Epithelial cell of proximal tubule (primary cell): ENCODE measurements around the gene CCDC83. TPM values are rescaled to one million over a fixed set of nuclear protein-coding genes. Genes with fewer than 3 reads are reported as not detected.

ENCODE experiments used
- DNase-seq: peaks from one replicate; pipeline ENCODE4 v3.0.0-alpha.2; 2011; ENCODE audit warnings: low read depth
- H3K4me3 ChIP-seq: 2 replicates; pipeline ENCODE4 v1.5.1; 2011; ENCODE audit warnings: low read depth, mild to moderate bottlenecking, low read length
- total RNA-seq: library from RNA; depleted of rRNA; stranded (reverse); fragments of >200 nt; gene quantifications from 2 replicates; pipeline ENCODE4 v1.2.3, GENCODE V29; 2015
- TF ChIP-seq, protein P1 (sequence below): conservative IDR thresholded peaks from 2 replicates; pipeline ENCODE4 v1.5.1; 2012; ENCODE audit warnings: low read depth, mild to moderate bottlenecking, low read length

Gene CCDC83
- total RNA-seq, 1 donor from 2014 or later: not detected

DNA sequence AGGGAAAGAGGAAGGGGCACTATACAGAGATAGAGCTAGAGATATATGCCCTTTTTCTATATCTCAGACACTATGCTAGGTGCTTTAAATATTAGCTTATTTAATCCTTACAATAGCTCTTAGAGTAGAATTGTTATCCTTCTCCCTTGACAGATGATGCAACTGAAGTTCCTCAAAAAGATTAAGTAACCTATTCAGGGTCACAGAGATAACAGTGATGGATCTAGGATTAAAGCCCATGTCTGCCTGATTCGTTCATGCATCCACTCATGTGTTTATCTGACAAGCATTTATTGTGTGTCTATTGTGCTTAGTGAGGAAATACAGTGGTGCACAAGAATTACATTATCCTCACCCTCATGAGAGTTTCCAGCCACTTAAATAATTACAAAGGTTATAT is 8.7 kb downstream of the CCDC83 start:
- H3K4me3 ChIP-seq: no peak overlapping the region
- DNase-seq: no peak
- TF ChIP-seq, protein P1, sequence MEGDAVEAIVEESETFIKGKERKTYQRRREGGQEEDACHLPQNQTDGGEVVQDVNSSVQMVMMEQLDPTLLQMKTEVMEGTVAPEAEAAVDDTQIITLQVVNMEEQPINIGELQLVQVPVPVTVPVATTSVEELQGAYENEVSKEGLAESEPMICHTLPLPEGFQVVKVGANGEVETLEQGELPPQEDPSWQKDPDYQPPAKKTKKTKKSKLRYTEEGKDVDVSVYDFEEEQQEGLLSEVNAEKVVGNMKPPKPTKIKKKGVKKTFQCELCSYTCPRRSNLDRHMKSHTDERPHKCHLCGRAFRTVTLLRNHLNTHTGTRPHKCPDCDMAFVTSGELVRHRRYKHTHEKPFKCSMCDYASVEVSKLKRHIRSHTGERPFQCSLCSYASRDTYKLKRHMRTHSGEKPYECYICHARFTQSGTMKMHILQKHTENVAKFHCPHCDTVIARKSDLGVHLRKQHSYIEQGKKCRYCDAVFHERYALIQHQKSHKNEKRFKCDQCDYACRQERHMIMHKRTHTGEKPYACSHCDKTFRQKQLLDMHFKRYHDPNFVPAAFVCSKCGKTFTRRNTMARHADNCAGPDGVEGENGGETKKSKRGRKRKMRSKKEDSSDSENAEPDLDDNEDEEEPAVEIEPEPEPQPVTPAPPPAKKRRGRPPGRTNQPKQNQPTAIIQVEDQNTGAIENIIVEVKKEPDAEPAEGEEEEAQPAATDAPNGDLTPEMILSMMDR: no peak

DNA sequence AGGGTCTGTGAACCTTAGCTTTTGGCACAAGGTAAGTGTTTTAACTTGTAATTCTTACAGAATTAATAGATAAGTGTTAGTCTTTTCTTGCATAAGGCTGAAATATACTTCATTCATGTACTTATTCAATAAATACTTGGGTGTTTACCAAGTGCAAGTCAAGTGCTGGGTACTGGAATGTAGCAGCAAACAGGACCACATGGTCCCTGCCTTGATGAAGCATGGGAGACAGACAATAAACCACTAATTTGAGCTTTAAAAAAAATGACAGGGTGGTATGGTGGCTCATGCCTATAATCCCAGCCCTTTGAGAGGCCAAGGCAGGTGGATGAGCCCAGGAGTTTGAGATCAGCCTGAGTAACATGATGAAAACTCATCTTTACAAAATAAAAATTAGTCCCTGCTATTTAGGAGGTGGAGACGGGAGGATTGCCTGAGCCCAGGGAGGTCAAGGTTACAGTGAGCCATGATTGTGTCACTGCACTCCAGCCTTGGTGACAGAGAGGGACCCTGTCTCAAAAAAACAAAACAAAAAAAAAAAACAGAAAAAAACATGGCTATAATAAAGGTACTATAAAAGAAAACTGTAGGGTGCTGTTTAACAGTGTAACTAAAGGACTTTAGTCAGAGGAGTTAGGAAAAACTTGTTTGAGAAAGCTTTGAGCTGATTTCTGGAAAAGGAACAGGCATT is 11.1 kb downstream of the CCDC83 start:
- no peak for DNase-seq
- no peak overlapping the region for H3K4me3 ChIP-seq
- TF ChIP-seq, protein P1: no peak

DNA sequence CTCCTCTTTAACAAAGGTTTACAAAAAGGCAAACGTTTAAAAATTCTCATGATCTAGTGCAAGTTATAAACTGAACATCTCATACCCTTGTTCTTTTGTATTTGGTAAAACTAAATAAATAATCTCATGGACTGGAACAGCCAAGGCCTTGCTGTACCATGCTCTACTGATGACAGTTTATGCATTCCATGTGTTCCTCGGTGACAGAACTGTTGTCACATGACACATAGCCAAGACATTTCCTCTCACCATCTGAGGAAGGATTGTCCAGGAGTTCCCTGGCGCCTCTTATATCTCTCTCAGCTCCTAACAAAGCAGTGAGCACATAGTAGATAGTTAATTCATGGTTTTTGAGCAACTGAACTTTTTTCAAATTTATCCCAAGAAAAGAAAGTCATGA is 12.6 kb downstream of the CCDC83 start:
- DNase-seq: no peak
- no peak overlapping the region for H3K4me3 ChIP-seq
- TF ChIP-seq, protein P1: no peak

DNA sequence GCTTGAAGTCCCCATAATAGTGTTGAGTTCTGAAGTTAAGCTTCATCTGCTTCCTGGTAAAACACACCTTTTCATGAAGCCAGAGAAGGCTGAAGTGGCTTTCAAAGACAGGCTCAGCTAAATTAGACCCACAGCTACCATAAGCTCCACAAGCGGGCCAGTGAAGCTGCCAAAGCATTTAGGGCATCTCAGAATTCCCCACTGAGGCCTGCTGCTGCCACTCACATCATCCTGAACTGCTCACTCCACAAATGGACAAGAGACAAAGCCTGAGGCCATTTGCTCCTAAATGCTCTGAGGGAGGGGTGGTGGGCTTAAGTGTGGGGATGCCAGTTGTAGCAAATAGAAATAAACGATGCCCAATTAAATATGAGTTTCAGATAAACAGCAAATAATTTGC is 14.6 kb downstream of the CCDC83 start:
- TF ChIP-seq, protein P1: no peak
- no peak overlapping the region for H3K4me3 ChIP-seq
- no peak for DNase-seq

DNA sequence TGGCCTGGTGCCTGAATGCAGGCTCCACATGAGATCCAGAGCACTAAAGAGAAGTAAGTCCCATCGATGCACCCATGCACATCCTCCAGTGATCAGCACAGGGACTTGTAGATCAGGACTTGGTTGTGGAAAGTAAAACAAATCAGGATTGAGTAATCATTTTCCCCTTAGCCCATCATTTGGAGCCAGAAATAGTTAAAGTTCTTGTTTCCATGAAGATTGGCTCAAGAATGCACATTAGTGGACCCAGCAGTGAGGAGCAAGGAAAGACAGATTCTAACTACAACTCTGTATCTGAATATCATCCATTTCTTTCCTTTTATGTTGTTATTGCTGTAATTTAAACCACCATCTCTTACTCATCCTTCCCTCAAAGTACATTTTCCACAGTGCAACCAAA is 19.1 kb downstream of the CCDC83 start:
- no peak overlapping the region for H3K4me3 ChIP-seq
- no peak for DNase-seq
- TF ChIP-seq, protein P1: no peak

DNA sequence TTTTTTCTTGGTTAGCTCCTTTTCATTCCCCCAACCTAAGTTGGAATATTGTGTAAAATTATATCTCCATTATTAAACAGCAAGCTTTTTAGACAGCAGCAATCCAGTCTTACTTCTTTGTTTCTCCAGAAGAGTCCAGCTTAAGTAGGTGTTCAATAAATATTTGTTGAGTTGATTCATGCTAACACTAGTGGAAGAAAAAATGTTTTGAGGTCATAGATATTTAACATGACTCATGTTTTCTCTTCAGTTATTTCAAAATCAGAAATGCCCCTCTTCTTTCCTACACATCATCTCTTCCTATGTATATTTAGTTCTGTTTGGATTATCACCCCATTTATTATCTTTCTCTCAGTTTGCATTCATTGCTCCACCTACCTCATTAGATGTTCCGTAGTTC is 20.3 kb downstream of the CCDC83 start:
- H3K4me3 ChIP-seq: no peak overlapping the region
- TF ChIP-seq, protein P1: no peak
- DNase-seq: no peak

DNA sequence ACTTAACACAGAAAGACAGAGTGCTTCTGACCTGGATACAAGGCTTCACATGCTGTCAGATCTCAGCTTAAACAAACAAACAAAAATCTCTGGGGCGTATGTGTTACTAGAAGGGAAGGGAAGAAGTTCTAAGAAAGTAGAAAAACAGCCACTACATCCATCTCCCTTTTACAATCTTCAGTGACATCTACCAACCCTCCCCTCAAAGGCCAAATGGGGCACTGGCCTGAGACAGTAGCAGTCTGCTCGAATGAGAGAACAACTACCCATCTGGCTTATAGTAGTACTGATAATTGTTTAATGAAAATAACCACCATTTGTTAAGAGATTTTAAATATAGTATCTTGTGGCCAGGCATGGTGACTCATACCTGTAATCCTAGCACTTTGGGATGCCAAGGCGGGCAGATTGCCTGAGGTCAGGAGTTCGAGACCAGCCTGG is 29.4 kb downstream of the CCDC83 start:
- TF ChIP-seq, protein P1: no peak
- no peak overlapping the region for H3K4me3 ChIP-seq
- no peak for DNase-seq
